Upper lobe of left lung (tissue), 4 donors: ENCODE measurements around the gene HAUS5.
"Not testable (repeated sequence)": the region's sequence is repeated elsewhere in the genome, so short reads cannot be mapped to it uniquely, and the experiment has no call there.

Experiments
- EP300 ChIP-seq, 4 donors: sonication (generic); formaldehyde crosslinking; IDR thresholded peaks; one replicate each; pipeline ENCODE4 v1.5.1; 2017; ENCODE audit warnings: antibody characterized with exemption in 4 of 4, control low read depth in 2 of 4
- POLR2A ChIP-seq, 4 donors: fragments of 450-650 bp; IDR thresholded peaks; one replicate each; pipeline ENCODE4 v1.5.1; 2016 to 2017; ENCODE audit warnings: antibody characterized with exemption in 4 of 4, mild to moderate bottlenecking in 2 of 4
- POLR2AphosphoS5 ChIP-seq, 2 donors: sonication (generic); formaldehyde crosslinking; IDR thresholded peaks; one replicate each; pipeline ENCODE4 v1.5.1; 2017; ENCODE audit warnings: antibody characterized with exemption in 2 of 2
- TF ChIP-seq, protein P1 (sequence below), 6 experiments: fragments of 450-650 bp in 4 of 6; fragments of 200-600 bp in 2 of 6; sonication (generic) in 2 of 6; IDR thresholded peaks; one replicate each; pipeline ENCODE4 v1.5.1; 2016 to 2019; ENCODE audit warnings: antibody characterized with exemption in 6 of 6

DNA sequence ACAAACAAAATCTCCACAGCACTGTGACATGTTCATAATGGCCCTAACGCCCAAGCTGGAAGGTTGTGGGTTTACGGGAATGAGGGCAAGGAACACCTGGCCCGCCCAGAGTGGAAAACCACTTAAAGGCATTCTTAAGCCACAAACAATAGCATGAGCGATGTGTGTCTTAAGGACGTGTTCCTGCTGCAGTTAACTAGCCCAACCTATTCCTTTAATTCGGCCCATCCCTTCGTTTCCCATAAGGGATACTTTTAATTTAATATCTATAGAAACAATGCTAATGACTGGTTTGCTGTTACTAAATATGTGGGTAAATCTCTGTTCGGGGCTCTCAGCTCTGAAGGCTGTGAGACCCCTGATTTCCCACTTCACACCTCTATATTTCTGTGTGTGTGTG, 5.4 kb upstream of the HAUS5 start:
- TF ChIP-seq, protein P1, sequence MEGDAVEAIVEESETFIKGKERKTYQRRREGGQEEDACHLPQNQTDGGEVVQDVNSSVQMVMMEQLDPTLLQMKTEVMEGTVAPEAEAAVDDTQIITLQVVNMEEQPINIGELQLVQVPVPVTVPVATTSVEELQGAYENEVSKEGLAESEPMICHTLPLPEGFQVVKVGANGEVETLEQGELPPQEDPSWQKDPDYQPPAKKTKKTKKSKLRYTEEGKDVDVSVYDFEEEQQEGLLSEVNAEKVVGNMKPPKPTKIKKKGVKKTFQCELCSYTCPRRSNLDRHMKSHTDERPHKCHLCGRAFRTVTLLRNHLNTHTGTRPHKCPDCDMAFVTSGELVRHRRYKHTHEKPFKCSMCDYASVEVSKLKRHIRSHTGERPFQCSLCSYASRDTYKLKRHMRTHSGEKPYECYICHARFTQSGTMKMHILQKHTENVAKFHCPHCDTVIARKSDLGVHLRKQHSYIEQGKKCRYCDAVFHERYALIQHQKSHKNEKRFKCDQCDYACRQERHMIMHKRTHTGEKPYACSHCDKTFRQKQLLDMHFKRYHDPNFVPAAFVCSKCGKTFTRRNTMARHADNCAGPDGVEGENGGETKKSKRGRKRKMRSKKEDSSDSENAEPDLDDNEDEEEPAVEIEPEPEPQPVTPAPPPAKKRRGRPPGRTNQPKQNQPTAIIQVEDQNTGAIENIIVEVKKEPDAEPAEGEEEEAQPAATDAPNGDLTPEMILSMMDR (IDR thresholded peaks at IDR 0.05) = not testable (repeated sequence)
- not testable (repeated sequence) for TF ChIP-seq POLR2AphosphoS5, POLR2A, EP300 (IDR thresholded peaks at IDR 0.05)
